H9 (cell line): ENCODE data around the gene INMT. TPM values are rescaled to one million over a fixed set of nuclear protein-coding genes. Genes with fewer than 3 reads are reported as not detected.

ENCODE experiments used
- DNase-seq: peaks from one replicate; pipeline ENCODE4 v3.0.0-alpha.2; 2017
- H2AFZ ChIP-seq: one replicate; pipeline ENCODE4 v1.6.1; 2013; ENCODE audit warnings: mild to moderate bottlenecking, low read length, control low read depth, moderate library complexity
- H2AK5ac ChIP-seq: 2 replicates; pipeline ENCODE4 v1.6.1; 2013; ENCODE audit warnings: low read length, control low read depth, mixed read lengths; ENCODE audit not compliant: insufficient read length
- H2BK120ac ChIP-seq: one replicate; pipeline ENCODE4 v1.6.1; 2013; ENCODE audit warnings: low read depth, mild to moderate bottlenecking, low read length, control low read depth, inconsistent platforms; ENCODE audit not compliant: poor library complexity, severe bottlenecking
- H2BK12ac ChIP-seq: 2 replicates; pipeline ENCODE4 v1.6.1; 2013; ENCODE audit warnings: low read length, control low read depth, mixed read lengths, low read depth; ENCODE audit not compliant: insufficient read length
- H2BK15ac ChIP-seq: 2 replicates; pipeline ENCODE4 v1.6.1; 2013; ENCODE audit warnings: low read depth, low read length, control low read depth
- H2BK20ac ChIP-seq: one replicate; pipeline ENCODE4 v1.6.1; 2013; ENCODE audit warnings: low read depth, mild to moderate bottlenecking, low read length, control low read depth, inconsistent platforms; ENCODE audit not compliant: poor library complexity, severe bottlenecking
- H2BK5ac ChIP-seq: 2 replicates; pipeline ENCODE4 v1.6.1; 2013; ENCODE audit warnings: low read length, control low read depth, mixed read lengths; ENCODE audit not compliant: insufficient read length
- H3K14ac ChIP-seq: 2 replicates; pipeline ENCODE4 v1.6.1; 2013; ENCODE audit warnings: low read length, control low read depth; ENCODE audit not compliant: insufficient read depth
- H3K18ac ChIP-seq: 2 replicates; pipeline ENCODE4 v1.6.1; 2013; ENCODE audit warnings: low read depth, mild to moderate bottlenecking, mixed read lengths, low read length, control low read depth; ENCODE audit not compliant: insufficient read length
- H3K23ac ChIP-seq: 2 replicates; pipeline ENCODE4 v1.6.1; 2013; ENCODE audit warnings: low read length, control low read depth, mixed read lengths, low read depth; ENCODE audit not compliant: insufficient read length
- H3K23me2 ChIP-seq: 2 replicates; pipeline ENCODE4 v1.6.1; 2013; ENCODE audit warnings: low read depth, mild to moderate bottlenecking, mixed read lengths, low read length, control low read depth; ENCODE audit not compliant: insufficient read length, poor library complexity, severe bottlenecking
- H3K27ac ChIP-seq: 2 replicates; pipeline ENCODE4 v1.5.1; 2013; ENCODE audit warnings: low read length, control low read depth, mixed read lengths, low read depth; ENCODE audit not compliant: insufficient read length
- H3K27me3 ChIP-seq: 2 replicates; pipeline ENCODE4 v1.6.1; 2013; ENCODE audit warnings: low read length, control low read depth, inconsistent platforms; ENCODE audit not compliant: insufficient read depth
- H3K4ac ChIP-seq: 2 replicates; pipeline ENCODE4 v1.6.1; 2013; ENCODE audit warnings: low read depth, mild to moderate bottlenecking, control low read depth, inconsistent platforms, low read length, moderate library complexity
- H3K4me1 ChIP-seq: 2 replicates; pipeline ENCODE4 v1.6.1; 2013; ENCODE audit warnings: low read length, control low read depth, inconsistent platforms; ENCODE audit not compliant: insufficient read depth
- H3K4me2 ChIP-seq: 2 replicates; pipeline ENCODE4 v1.6.1; 2013; ENCODE audit warnings: low read length, control low read depth, mixed read lengths; ENCODE audit not compliant: insufficient read length, insufficient read depth
- H3K56ac ChIP-seq: 2 replicates; pipeline ENCODE4 v1.6.1; 2013; ENCODE audit warnings: low read depth, mild to moderate bottlenecking, mixed read lengths, low read length, control low read depth; ENCODE audit not compliant: insufficient read length
- H3K79me1 ChIP-seq: 2 replicates; pipeline ENCODE4 v1.6.1; 2013; ENCODE audit warnings: low read depth, mild to moderate bottlenecking, moderate library complexity, low read length, control low read depth, inconsistent platforms; ENCODE audit not compliant: insufficient read depth, poor library complexity, severe bottlenecking
- H3K79me2 ChIP-seq: 2 replicates; pipeline ENCODE4 v1.6.1; 2013; ENCODE audit warnings: low read length, control low read depth, inconsistent platforms; ENCODE audit not compliant: insufficient read depth
- H3K9ac ChIP-seq: 2 replicates; pipeline ENCODE4 v1.6.1; 2013; ENCODE audit warnings: low read length, control low read depth, mixed read lengths; ENCODE audit not compliant: insufficient read length; ENCODE audit errors: extremely low read depth
- H3K9me3 ChIP-seq: one replicate; pipeline ENCODE4 v1.6.1; 2013; ENCODE audit warnings: low read depth, low read length, inconsistent platforms; ENCODE audit not compliant: control insufficient read depth
- H3T11ph ChIP-seq: one replicate; pipeline ENCODE4 v1.6.1; 2013; ENCODE audit warnings: mild to moderate bottlenecking, low read length, control low read depth, inconsistent platforms
- H4K20me1 ChIP-seq: one replicate; pipeline ENCODE4 v1.6.1; 2013; ENCODE audit not compliant: control insufficient read depth, insufficient read length, insufficient read depth
- H4K5ac ChIP-seq: 2 replicates; pipeline ENCODE4 v1.6.1; 2013; ENCODE audit warnings: low read depth, mild to moderate bottlenecking, mixed read lengths, low read length, control low read depth; ENCODE audit not compliant: insufficient read length
- H4K8ac ChIP-seq: replicated peaks from 2 replicates; pipeline ENCODE4 v1.6.1; 2013; ENCODE audit warnings: low read length, control low read depth, mixed read lengths, low read depth; ENCODE audit not compliant: insufficient read length
- H4K91ac ChIP-seq: 2 replicates; pipeline ENCODE4 v1.6.1; 2013; ENCODE audit warnings: low read depth, mild to moderate bottlenecking, moderate library complexity, mixed read lengths, low read length, control low read depth; ENCODE audit not compliant: insufficient read length
- H3K27ac Mint-ChIP-seq, 3 experiments: 2 replicates in 2 of 3; 3 replicates in 1 of 3; pipeline ENCODE4 v1.8.0; 2020 to 2021; ENCODE audit warnings: mixed read lengths in 3 of 3, mild to moderate bottlenecking in 1 of 3, moderate library complexity in 1 of 3
- H3K27me3 Mint-ChIP-seq: 2 replicates; pipeline ENCODE4 v1.8.0; 2021; ENCODE audit warnings: low read depth, mild to moderate bottlenecking, moderate library complexity, mixed read lengths
- H3K36me3 Mint-ChIP-seq, 3 experiments: 2 replicates in 2 of 3; 3 replicates in 1 of 3; pipeline ENCODE4 v1.8.0; 2020 to 2021; ENCODE audit warnings: low read depth in 3 of 3, mixed read lengths in 3 of 3; ENCODE audit not compliant: insufficient read depth in 1 of 3
- H3K4me1 Mint-ChIP-seq, 2 experiments: 2 replicates each; pipeline ENCODE4 v1.8.0; 2020; ENCODE audit warnings: mixed read lengths in 2 of 2
- H3K4me3 Mint-ChIP-seq, 2 experiments: 2 replicates in 1 of 2; 3 replicates in 1 of 2; pipeline ENCODE4 v1.8.0; 2020 to 2021; ENCODE audit warnings: mild to moderate bottlenecking in 2 of 2, mixed read lengths in 2 of 2, moderate library complexity in 1 of 2
- H3K9me3 Mint-ChIP-seq, 2 experiments: 2 replicates in 1 of 2; 3 replicates in 1 of 2; pipeline ENCODE4 v1.8.0; 2020; ENCODE audit warnings: mild to moderate bottlenecking in 2 of 2, mixed read lengths in 2 of 2, moderate library complexity in 1 of 2
- CTCF ChIP-seq: fragments of 200-600 bp; sonication (generic); conservative IDR thresholded peaks from 3 replicates; pipeline ENCODE4 v1.8.0; 2021; ENCODE audit warnings: antibody characterized with exemption, mild to moderate bottlenecking
- WGBS: extraction: QIAGEN DNeasy Blood & Tissue Kit; methylation state at CpG from one replicate; pipeline ENCODE4 v1.1.7; 2013; ENCODE audit warnings: missing lambda C conversion rate, low lambda C conversion rate, mixed read lengths; ENCODE audit not compliant: insufficient read length; ENCODE audit errors: extremely low coverage; 5-methylcytosine and 5-hydroxymethylcytosine counted together
- total RNA-seq: library from RNA; stranded (reverse); gene quantifications from 2 replicates; pipeline ENCODE4 v1.2.1, GENCODE V29; 2021

Gene INMT
- total RNA-seq, 1 experiment from 2014 or later = 0.70 TPM

- Histone ChIP-seq H3K4me1 (no peaks in the 10 kb centered on the region), H2AFZ (no peak overlapping the region), H3K79me1 (no peaks in the 10 kb centered on the region), H2BK20ac (no peak overlapping the region), H3K23ac (no peak overlapping the region), H3K23me2 (no peaks in the 10 kb centered on the region), H3K4me2 (no peak overlapping the region), H3K56ac (no peak overlapping the region), H3K14ac (no peak overlapping the region), H3K18ac (no peak overlapping the region), H2BK12ac (no peak overlapping the region), H3K4ac (no peak overlapping the region), H2BK120ac (no peak overlapping the region), H3K27ac (no peak overlapping the region), H2BK15ac (no peak overlapping the region), H4K5ac (no peak overlapping the region), H4K20me1 (no peaks in the 10 kb centered on the region), H2AK5ac (no peak overlapping the region), H2BK5ac (no peak overlapping the region), H3T11ph (no peak overlapping the region), H3K9me3 (no peaks in the 10 kb centered on the region), H3K9ac (no peak overlapping the region), H3K27me3 (no peaks in the 10 kb centered on the region), H3K79me2 (no peaks in the 10 kb centered on the region), H4K8ac (no peak overlapping the region), H4K91ac (no peak overlapping the region)
- Mint-ChIP-seq H3K9me3 (no peaks in the 10 kb centered on the region), H3K36me3 (no peaks in the 10 kb centered on the region), H3K27ac (no peak overlapping the region), H3K27me3 (peaks cover 6% of the 10 kb centered on the region), H3K4me1 (peaks cover 0 to 7% of the 10 kb centered on the region in 2 experiments; a peak in 1 of 4 replicates), H3K4me3 (no peak overlapping the region)
- DNase-seq = no peak
- TF ChIP-seq CTCF = no peak
- no CpG with 5 or more reads among the region's 8 CpGs for WGBS
Observed at GRCh38 chr7:30741289-30741688, 10.6 kb upstream of the INMT start.
